Activated CD4-positive, alpha-beta T cell treated with anti-CD3 and anti-CD28 coated beads for 48 hours (primary cell): ENCODE data around the gene SLC2A8.

Source experiments
- DNase-seq: peaks from one replicate; pipeline ENCODE4 v3.0.0-alpha.2; 2020

The SLC2A8 gene

GRCh38 chr9:127384016-127384730 is 12.8 kb upstream of the SLC2A8 start:
- DNase-seq: no peak

DNA sequence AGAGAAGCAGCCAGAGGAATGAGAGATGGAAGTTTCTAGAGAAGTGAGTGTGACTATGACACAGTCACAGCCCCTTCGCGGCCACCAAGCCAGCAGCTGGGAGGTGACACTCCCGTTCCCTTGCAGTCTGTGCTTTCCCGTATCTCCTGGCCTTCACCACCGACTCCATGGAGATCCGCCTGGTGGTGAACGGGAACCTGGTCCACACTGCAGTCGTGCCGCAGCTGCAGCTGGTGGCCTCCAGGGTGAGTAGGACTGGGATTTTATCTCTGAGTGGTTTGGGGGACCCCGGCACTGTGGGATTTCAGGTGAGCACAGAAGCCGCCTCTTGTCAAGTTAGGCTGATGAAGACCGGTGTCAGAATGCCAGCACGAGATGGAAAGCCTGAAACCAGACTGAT is 12.1 kb upstream of the SLC2A8 start:
- no peak for DNase-seq

GRCh38 chr9:127386249-127386648 is 10.7 kb upstream of the SLC2A8 start:
- DNase-seq: no peak

- no peak for DNase-seq
Measured at GRCh38 chr9:127386981-127387380, 10.0 kb upstream of the SLC2A8 start.

- DNase-seq: peak; percentile 86
Measured at GRCh38 chr9:127388037-127388855, 8.7 kb upstream of the SLC2A8 start.

GRCh38 chr9:127388856-127389238 is 8.1 kb upstream of the SLC2A8 start:
- no peak for DNase-seq

DNA sequence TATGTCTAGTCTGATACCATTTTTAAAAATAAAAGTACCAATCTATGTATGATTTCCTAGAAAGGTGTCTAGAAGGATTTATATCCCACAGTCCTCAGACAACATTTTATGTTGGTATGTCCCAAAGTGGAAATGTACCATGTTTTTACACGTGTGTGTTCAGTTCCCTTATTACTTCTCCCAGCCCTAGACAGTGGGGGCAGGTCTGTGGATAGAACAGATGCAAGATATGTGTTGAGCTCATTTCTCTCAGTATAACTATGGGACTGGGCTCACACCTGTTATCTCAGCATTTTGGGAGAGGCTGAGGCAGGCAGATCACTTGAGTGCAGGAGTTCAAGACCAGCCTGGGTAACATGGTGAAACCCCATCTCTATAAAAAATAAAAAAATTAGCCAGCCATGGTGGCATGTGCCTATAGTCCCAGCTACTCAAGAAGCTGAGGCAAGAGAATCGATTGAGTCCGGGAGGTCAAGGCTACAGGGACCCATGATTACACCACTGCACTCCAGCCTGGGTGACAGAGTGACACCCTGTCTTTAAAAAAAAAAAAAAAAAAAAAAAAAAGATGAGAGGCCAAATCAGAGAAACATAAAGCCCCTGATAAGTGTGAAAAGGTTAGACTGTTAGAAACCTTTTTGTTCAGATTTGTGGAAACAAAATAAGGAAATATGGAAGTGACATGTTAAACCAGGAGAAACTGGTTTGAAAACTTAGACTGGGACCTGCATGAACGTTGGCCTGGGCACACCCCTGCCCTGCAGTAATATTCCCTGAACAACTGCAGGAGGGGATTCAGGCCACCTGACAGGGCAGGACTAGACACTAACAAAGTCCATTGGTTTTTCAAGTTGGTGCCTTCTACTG is 7.4 kb upstream of the SLC2A8 start:
- DNase-seq: no peak

DNA sequence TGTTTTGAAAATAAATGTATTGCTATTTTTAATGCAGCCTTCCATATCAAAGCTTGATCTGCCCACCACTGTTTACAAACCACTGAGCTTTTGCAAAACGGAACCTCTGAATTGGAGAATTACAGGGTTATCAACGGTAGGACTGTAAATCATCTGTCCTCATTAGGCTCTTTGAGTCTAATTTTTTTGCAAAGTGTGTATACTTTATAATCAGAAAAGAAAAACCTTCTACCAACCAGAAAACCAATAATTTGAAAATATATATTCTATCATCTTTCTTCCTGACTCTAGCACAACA is 6.8 kb upstream of the SLC2A8 start:
- no peak for DNase-seq

DNA sequence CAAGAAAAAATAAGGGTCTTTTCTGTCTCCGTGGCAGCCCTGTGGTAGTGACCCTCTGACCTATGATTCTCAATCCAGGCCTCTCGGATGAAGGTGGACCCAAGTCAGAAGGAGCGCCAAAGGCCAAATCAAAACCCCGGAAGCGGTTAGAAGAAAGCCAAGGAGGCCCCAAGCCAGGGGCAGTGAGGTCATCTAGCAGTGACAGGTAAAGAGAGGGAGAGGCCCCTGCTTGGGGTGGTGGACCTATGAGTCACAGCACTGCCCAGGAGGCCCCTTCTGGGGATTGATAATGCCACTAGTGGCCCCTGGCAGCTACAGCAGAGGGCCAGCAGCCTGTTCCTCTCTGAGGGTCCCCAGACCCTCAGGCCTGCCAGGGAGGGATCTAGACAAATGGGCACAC is 6.4 kb upstream of the SLC2A8 start:
- no peak for DNase-seq

- no peak for DNase-seq
Measured at GRCh38 chr9:127392166-127392565, 4.8 kb upstream of the SLC2A8 start.

- DNase-seq: no peak
Measured at GRCh38 chr9:127392976-127393375, 4.0 kb upstream of the SLC2A8 start.

DNA sequence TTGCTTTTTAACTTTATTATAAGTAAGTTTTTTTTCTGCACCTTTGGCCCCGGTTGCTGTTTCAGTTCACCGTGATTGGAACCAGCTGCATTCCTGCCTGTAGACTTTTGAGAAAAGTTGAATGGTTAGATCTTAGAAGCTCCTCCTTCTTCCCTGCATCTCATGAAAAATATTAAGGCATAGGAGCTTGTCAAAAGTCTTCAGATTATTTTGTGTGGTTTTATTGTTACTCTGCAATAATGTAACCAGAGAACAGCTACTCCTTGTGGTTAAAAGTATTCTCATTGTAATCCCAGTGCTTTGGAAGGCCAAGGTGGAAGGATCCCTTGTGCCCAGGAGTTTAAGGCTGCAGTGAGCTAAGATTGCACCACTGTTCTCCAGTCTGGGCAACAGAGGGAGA is 3.3 kb upstream of the SLC2A8 start:
- DNase-seq: no peak

DNA sequence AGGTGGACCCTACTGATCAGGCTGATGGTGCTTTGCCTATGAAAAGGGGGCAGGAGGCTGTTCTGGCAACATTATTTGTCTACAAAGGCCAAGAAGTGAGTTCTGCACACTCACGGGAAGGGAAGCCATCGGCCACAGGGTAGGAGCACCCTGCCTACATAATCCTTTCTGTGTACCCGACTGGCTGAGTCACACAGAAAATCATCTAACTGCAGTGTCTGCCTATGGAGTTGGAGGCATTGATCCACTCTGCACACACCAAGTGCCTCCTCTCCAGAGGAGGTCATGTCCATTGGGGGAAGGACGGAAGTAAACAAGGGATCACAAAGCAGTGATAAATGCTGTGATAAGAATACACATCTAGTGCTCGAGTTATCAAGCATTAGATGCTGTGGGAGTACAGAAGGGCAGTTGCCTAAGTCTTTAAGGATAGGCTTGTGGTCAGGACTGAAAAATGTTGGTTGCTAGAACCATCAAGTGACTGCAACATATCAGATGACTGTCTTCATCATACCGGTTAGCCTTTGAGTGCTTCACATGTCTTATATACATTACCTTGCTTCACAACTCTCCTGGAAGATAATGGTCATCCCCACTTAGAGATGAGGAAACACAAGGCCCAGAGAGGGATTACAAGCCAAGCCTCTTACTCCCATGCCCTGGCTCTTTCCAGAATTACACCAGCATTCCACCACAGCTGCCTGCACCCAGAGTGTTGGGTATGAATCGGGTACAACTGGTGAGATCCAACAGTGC is 1.3 kb upstream of the SLC2A8 start:
- DNase-seq: no peak

- DNase-seq: no peak
Measured at GRCh38 chr9:127396253-127396807, 639 bp upstream of the SLC2A8 start.

DNA sequence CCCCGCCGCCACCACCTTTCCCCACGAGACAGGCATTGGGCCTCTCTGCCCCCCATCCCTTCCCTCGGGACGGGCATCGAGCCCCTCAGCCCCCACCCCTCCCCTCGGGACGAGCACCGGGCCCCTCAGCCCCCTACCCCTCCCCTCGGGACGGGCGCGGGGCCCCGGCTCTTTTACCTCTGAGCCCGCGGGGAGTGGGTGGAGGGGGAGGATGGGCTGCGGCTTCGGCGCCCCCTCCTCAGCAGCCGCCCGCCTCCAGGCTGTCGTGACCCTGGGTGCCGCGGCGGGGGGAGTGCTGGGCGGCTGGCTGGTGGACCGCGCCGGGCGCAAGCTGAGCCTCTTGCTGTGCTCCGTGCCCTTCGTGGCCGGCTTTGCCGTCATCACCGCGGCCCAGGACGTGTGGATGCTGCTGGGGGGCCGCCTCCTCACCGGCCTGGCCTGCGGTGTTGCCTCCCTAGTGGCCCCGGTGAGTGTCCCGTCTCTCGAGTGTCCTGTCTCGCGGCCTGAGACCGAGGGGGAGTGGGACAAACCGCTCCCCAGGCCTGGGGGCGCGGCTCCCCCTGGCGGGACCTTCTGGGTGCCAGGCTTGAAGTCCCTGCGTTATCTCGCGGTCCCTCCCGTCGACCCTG is 791 bp downstream of the SLC2A8 start:
- DNase-seq: no peak

DNA sequence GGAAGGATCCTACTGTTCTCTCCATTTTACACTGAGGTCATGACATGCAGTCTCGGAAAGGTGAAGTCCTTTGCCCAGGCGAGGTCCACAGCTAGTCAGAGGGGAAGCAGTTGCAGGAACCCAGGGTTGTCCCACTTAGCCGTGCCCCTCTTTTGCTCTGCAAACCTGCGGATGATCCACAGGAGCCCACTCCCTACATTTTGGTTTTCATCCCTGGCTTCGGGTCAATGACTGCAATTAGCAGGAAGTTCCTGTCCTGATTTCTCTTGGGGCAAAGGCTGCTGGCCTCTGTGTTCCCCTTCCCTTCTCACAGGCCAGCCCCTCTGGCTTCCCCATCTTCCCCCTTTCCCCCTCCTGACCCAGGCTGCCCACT is 1.3 kb downstream of the SLC2A8 start:
- DNase-seq: no peak

GRCh38 chr9:127398715-127399400 is 1.9 kb downstream of the SLC2A8 start:
- no peak for DNase-seq

GRCh38 chr9:127399736-127400269 is 2.8 kb downstream of the SLC2A8 start:
- no peak for DNase-seq

DNA sequence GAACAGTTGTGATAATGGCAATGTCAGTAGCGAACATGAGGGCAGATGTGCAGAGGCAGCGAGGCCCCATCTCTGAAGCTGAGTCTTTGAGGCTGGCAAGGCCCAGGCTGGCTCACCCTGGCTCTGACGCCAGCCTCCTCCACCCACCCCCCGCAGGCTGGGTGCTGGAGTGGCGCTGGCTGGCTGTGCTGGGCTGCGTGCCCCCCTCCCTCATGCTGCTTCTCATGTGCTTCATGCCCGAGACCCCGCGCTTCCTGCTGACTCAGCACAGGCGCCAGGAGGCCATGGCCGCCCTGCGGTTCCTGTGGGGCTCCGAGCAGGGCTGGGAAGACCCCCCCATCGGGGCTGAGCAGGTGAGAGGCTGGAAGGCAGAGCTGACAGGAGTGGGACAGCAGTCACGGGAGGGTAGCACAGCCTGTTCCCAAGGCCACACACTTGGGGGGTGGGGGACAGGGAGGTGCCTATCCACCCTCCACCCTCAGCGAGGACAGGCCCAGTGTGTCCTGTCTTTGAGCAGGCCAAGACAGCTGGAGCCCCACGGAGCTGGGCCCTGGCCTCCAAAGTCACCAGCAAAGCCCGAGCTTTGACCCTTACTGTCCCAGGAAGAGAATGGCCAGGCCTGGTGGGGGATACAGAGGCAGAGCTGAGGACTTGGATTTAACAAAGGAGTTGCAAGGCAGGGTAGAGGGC is 5.6 kb downstream of the SLC2A8 start:
- no peak for DNase-seq

DNA sequence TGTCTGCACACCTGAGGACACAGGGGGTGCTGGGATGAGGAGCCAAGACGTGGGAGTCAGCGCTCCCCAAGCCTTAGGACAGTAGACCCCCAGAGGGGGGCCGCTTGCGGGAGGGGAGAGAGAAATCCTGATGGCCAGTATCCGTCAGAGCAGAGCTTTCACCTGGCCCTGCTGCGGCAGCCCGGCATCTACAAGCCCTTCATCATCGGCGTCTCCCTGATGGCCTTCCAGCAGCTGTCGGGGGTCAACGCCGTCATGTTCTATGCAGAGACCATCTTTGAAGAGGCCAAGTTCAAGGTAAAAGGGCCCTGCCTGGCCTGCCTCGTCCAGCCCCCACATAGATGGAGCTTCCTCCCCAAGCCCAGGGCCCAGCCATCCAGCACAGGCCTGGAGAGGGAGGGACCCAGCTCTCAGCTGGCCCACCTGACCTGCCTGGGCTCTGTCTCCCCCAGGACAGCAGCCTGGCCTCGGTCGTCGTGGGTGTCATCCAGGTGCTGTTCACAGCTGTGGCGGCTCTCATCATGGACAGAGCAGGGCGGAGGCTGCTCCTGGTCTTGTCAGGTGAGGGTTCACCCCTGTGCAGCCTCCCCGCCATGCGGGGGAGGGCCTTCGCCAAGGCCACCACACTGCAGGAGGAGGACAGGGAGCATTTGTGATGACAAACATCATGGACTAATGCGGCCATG is 6.7 kb downstream of the SLC2A8 start:
- no peak for DNase-seq
